SKM-1 (cell line): Measurements from ENCODE around the gene ABCA8.
"Not testable (repeated sequence)": the region's sequence is repeated elsewhere in the genome, so short reads cannot be mapped to it uniquely, and the experiment has no call there.

Experiments
- DNase-seq: peaks from one replicate; lab custom pipeline; 2025; ENCODE audit not compliant: unreplicated experiment; lab: John Stamatoyannopoulos, UW

Gene ABCA8, protein sequence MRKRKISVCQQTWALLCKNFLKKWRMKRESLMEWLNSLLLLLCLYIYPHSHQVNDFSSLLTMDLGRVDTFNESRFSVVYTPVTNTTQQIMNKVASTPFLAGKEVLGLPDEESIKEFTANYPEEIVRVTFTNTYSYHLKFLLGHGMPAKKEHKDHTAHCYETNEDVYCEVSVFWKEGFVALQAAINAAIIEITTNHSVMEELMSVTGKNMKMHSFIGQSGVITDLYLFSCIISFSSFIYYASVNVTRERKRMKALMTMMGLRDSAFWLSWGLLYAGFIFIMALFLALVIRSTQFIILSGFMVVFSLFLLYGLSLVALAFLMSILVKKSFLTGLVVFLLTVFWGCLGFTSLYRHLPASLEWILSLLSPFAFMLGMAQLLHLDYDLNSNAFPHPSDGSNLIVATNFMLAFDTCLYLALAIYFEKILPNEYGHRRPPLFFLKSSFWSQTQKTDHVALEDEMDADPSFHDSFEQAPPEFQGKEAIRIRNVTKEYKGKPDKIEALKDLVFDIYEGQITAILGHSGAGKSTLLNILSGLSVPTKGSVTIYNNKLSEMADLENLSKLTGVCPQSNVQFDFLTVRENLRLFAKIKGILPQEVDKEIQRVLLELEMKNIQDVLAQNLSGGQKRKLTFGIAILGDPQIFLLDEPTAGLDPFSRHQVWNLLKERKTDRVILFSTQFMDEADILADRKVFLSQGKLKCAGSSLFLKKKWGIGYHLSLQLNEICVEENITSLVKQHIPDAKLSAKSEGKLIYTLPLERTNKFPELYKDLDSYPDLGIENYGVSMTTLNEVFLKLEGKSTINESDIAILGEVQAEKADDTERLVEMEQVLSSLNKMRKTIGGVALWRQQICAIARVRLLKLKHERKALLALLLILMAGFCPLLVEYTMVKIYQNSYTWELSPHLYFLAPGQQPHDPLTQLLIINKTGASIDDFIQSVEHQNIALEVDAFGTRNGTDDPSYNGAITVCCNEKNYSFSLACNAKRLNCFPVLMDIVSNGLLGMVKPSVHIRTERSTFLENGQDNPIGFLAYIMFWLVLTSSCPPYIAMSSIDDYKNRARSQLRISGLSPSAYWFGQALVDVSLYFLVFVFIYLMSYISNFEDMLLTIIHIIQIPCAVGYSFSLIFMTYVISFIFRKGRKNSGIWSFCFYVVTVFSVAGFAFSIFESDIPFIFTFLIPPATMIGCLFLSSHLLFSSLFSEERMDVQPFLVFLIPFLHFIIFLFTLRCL (N-terminal part only)

GRCh38 chr17:68955181-68955841 lies at the start of gene ABCA8:
Gene ABCA8 (minus strand): TSS chr17:68955392. CDS start chr17:68942034, 13,358 bp downstream.
- no peak for DNase-seq

- not testable (repeated sequence) for DNase-seq
Observed at GRCh38 chr17:69004759-69005158, 49.6 kb upstream of the ABCA8 start.

GRCh38 chr17:68999743-69000142 lies 44.6 kb upstream of the ABCA8 start:
- DNase-seq, result not testable (repeated sequence)

DNA sequence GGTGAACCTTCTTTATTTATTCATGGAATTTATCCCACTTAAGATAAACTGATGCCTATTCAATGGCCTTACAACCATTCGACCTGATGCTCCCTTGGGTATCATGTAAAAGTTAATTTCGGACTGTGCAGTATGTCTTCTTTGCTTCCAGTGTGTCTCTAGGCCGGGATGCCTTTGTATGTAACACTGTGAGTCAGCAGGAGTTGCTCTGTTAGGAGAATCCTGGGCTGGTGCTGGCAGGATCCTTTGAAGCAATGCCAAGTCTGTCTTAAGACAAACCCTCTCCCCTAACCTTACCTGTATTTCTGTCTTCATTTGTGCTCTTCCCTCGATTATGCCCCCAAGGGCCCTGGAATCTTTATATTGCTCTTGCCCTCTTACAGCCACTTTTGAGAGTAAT lies 37.9 kb upstream of the ABCA8 start:
- DNase-seq, result no peak

DNA sequence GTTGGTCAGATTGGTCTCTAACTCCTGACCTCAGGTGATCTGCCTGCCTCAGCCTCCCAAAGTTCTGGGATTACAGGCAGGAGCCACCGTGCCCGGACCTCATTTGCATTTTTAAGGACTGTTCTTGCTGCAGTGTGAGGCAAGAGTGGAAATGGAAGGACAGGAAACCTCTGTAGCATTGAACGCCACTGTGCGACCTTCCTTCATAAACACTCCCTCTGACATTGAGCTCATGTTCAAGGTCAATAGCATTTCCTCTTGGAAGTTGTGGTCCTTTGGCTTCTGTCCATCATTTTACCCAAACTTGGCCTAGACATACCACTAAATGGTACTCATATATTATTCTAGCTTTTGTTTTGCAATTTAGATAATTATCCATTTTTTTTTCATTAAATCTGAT lies 32.8 kb upstream of the ABCA8 start:
- DNase-seq, result no peak

DNA sequence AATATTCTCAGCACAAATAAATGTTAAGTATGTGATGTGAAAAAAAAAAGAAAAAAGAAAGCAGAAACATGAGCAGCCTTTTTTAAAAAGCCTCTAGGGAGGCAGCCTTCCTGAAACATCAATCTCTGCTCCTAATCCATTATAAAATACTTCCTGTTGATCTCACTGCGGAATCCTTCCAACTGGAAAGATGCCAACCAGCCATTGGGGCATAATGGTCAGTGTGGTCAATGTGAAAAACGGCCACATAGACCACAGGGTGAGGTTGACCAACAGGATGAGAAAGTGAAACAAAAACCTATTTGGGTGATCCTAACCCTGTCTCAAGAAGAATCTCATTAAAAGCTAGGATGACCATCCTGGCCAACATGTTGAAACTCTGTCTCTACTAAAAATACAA lies 26.1 kb upstream of the ABCA8 start:
- DNase-seq, result no peak

DNA sequence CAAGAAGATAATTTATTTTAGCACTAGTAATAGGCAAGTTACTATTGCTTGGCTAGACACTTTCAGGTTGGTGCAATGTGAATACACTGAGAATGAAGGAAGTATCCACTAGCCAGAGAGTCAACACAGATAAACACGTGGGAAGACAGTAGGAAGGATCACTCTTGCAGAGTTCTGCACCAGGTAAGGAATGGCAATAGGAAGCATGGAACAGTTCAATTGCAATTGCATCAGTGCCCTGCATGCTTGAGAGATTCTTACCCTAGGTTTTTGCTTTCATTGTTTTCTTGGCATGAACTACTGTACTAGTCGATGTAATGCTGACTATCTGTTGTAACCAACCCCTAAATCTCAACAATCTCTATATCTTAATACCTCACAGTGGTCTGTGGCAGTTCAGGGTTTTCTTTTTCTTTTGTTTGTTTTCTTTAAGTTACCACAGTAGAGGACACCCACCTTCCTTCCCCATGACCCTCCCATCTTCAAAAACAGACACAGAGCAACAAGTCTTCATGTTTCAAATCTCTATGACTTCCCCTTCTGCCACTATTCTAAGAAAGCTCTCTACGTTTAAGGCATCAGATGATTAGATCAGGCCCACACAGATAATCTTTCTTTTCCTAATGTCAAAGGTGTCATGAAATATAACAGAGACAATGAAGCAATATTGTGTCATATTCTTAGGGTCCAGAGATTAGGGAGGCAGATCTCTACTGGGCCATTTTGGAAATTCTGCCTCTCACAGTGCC lies 18.1 kb upstream of the ABCA8 start:
- DNase-seq, result no peak

GRCh38 chr17:68972119-68972704 lies 17.0 kb upstream of the ABCA8 start:
- no peak for DNase-seq

DNA sequence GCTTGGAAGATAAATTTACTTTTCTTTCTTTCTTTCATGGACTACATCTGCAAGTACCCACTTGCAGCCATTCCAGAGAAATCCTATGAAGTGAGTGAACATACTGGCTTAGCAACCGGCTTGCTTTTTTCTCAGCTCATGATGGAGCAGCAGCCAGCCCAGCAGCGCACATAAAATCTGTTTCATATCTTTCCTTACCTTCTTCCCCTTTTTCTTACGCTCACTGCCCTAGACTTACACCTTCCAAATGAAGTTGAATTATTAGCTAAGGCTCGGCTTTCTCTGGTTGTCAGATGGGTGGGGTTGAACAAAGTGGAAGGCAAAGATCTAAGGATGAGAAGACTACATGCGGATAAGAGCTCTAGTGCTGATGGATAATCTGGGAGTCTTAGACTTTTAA lies 13.9 kb upstream of the ABCA8 start:
- no peak for DNase-seq

- DNase-seq, result no peak
Observed at GRCh38 chr17:68963958-68964357, 8.8 kb upstream of the ABCA8 start.

- no peak for DNase-seq
Observed at GRCh38 chr17:68961214-68961882, 6.2 kb upstream of the ABCA8 start.

- not testable (repeated sequence) for DNase-seq
Observed at GRCh38 chr17:68959117-68959516, 3.9 kb upstream of the ABCA8 start.

- DNase-seq, result no peak
Observed at GRCh38 chr17:68957944-68958343, 2.8 kb upstream of the ABCA8 start.

DNA sequence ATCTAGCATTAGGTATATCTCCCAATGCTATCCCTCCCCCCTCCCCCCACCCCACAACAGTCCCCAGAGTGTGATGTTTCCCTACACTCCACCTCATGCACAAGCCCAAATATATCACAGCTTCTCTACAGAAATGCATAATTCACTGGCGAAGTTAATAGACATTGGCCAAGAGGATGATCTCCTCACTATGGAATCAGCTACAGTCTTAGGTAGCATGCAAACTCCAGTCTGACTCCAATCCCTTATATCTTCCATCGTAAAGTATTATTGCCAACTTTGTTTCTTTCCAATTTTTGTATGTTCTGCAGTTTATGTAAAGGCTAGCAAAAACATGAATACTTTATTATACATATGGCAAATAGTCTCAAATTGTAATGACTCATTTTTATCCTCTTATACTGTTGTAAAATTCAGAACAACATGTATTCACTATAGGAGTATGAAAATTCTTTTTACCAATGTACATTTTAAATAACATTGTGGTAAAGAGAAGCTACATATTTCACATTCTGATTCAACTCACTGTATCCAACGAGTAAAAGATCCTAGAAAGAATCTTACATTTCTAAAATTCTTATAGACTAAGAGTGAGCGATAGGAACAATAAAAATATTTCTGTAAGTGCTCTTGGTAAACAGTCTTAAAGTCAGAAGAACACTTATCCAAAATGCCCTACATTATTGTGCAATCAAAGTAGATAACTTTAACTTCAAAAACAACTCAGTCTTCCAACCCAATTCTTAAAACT lies 871 bp downstream of the ABCA8 start:
- no peak for DNase-seq

DNA sequence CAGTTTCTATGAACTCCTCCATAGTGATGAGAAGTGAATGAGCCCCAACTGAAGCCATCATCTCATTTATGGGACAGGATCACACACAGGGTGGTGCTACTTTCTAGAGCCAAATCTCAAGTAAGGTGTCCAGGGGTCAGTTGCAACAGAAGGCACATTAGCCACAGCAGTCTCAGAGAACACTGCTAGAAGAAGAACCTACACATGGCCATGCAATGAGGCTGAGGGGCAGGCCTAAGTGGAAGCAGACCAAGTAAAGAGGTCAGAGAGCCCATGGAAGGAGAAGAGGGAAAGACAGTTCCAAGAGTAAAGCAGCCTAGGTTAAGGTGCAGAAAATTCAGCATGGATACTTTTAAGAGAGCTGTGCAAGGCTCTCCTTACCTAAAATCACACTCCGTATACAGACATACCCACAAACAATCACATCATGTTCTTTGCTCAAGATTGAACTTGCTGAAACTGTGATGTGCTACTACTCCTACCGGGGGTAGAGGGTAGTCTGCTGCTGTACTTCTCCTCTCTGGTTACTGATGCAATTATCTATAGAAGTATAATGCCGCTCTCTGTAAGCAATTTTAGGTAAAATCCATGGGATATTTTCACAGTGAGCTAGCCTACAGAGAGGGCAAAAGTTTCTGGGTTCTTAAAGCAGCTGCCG lies 1.7 kb downstream of the ABCA8 start:
- DNase-seq, result no peak

- DNase-seq, result no peak
Observed at GRCh38 chr17:68950725-68951124, 4.5 kb downstream of the ABCA8 start.

DNA sequence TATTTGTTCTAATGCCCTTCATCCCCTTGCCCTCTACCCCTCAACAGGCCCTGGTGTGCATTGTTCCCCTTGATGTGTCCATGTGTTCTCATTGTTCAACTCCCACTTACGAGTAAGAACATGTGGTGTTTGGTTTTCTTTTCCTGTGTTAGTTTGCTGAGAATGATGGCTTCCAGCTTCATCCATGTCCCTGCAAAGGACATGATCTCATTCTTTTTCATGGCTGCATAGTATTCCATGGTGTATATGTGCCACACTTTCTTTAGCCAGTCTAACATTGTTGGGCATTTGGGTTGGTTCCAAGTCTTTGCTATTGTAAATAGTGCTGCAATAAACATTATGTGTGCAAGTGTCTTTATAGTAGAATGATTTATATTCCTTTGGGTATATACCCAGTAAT lies 7.3 kb downstream of the ABCA8 start:
- DNase-seq, result not testable (repeated sequence)

GRCh38 chr17:68944435-68945035 lies 10.7 kb downstream of the ABCA8 start:
- DNase-seq, result no peak
